ENCODE data around the gene DCBLD2.
"Not testable (repeated sequence)": the region's sequence is repeated elsewhere in the genome, so short reads cannot be mapped to it uniquely, and the experiment has no call there.

- not testable (repeated sequence) for TF ChIP-seq POLR2AphosphoS5 (IDR thresholded peaks at IDR 0.05; ENCODE audit: low read depth, low read length); POLR2A (IDR thresholded peaks at IDR 0.05; ENCODE audit: low read depth, low read length); TAF1 (IDR thresholded peaks at IDR 0.05; ENCODE audit: borderline replicate concordance, low read depth, low read length)
Measured at GRCh38 chr3:98882614-98883333, 18.7 kb downstream of the DCBLD2 start.
